Astrocyte of the spinal cord (primary cell): ENCODE results near the gene GPR12.

Experiments
- DNase-seq: peaks from one replicate; pipeline ENCODE4 v3.0.0; 2011; ENCODE audit warnings: low read depth, low spot score
- H3K4me3 ChIP-seq: 2 replicates; pipeline ENCODE4 v1.5.1; 2011; ENCODE audit warnings: low read depth, mild to moderate bottlenecking, low read length, moderate library complexity
- CTCF ChIP-seq: IDR thresholded peaks from 2 replicates; pipeline ENCODE4 v1.5.1; 2012; ENCODE audit warnings: low read depth, mild to moderate bottlenecking, low read length, inconsistent platforms
- in situ Hi-C: cut with HindIII; loops from 2 replicates; pipeline ENCODE4 v1.10.0; 2017; ENCODE audit warnings: low sequenced_read_pairs

Gene GPR12

GRCh38 chr13:26784704-26785639 is 24.4 kb upstream of the GPR12 start:
- DNase-seq = no peak
- in situ Hi-C loops = no loop called here
- no peak for TF ChIP-seq CTCF
- H3K4me3 ChIP-seq = no peak overlapping the region

GRCh38 chr13:26780411-26780810 is 19.8 kb upstream of the GPR12 start:
- in situ Hi-C loops = no loop called here
- H3K4me3 ChIP-seq = no peak overlapping the region
- TF ChIP-seq CTCF = no peak
- no peak for DNase-seq

- TF ChIP-seq CTCF = no peak
- in situ Hi-C loops = no loop called here
- no peak for DNase-seq
- H3K4me3 ChIP-seq = no peak overlapping the region
Observed at GRCh38 chr13:26779321-26779720, 18.7 kb upstream of the GPR12 start.

- TF ChIP-seq CTCF = no peak
- no peak for DNase-seq
- in situ Hi-C loops = no loop called here
- H3K4me3 ChIP-seq = no peak overlapping the region
Observed at GRCh38 chr13:26772531-26772930, 11.9 kb upstream of the GPR12 start.

GRCh38 chr13:26771796-26772195 is 11.2 kb upstream of the GPR12 start:
- in situ Hi-C loops = no loop called here
- TF ChIP-seq CTCF = no peak
- H3K4me3 ChIP-seq = no peak overlapping the region
- no peak for DNase-seq

- in situ Hi-C loops = no loop called here
- DNase-seq = no peak
- H3K4me3 ChIP-seq = no peak overlapping the region
- TF ChIP-seq CTCF = no peak
Observed at GRCh38 chr13:26762745-26763345, 2.3 kb upstream of the GPR12 start.
